ENCODE data around the gene MTA2.
"Not testable (repeated sequence)": the region's sequence is repeated elsewhere in the genome, so short reads cannot be mapped to it uniquely, and the experiment has no call there.

The MTA2 gene

DNA sequence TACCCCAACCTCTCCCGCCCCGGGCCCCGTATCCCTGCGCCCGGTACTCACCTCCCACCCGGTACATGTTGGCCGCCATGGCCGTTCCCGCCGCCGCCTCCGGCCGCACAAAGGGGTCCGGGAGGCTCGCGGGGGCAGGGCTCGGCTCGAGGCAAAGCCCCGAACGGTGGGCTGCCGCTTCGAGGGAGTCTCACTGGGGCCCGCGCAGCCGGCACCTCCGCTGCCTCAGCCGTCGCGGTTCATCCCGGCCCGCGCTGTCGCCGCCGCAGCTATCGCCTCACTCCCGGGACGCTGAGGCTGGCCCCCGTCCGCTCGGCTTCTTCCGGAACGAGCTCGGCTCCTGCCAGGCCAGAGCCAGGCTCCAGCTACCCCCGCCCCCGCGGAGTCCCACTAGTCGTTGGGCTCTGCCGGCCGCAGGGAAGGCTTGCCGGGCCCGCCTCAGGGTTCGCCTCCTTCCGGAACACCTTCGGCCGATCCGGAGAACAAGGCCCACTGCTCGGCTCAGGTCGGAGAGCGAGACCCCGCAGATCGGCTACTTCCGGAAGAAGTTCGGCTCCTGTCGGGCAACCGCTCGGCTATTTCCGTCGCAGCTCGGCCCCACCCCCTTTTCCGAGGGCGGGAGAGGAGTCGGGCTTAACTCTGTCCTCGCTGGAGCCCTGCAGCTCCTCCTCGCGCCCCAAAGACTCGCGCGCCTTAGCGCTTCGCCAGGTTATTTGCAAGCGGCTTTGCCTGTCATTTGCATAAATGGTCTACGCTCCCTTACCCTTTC, at the start of gene MTA2:
Gene MTA2 (minus strand): TSS at position 494 of the 769 bp plus-strand sequence. CDS start 415 bp downstream, at position 79.
- DNase-seq, result peak; percentile 99

DNA sequence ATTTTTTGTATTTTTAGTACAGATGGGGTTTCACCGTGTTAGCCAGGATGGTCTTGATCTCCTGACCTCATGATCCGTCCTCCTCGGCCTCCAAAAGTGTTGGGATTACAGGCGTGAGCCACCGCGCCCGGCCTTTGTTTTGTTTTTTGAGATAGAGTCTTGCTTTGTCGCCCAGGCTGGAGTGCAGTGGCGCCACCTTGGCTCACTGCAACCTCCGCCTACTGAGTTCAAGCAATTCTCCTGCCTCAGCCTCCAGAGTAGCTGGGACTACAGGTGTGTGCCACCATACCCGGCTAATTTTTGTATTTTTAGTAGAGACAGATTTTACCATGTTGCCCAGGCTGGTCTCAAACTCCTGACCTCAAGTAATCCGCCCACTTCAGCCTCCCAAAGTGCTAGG, 48.6 kb upstream of the MTA2 start:
- not testable (repeated sequence) for DNase-seq

DNA sequence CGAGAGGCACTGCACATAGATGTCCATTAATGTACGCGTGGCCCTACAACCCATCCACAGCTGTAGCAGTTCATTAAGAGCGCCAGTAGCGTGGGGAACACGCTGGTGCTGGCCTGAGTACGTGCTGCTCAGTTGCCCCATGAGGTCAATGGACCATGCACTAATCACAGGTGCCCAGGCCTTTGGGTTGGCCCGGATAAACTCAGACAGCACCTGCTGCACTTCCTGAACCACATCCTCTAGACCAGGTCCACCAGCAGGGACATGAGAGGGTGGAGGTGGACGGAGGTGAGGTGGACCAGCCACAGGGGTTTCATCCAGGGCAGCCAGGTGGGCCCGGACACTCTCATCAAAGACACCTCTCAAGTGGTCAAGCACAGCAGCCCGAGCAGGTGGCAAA, 47.8 kb upstream of the MTA2 start:
- no peak for DNase-seq

DNA sequence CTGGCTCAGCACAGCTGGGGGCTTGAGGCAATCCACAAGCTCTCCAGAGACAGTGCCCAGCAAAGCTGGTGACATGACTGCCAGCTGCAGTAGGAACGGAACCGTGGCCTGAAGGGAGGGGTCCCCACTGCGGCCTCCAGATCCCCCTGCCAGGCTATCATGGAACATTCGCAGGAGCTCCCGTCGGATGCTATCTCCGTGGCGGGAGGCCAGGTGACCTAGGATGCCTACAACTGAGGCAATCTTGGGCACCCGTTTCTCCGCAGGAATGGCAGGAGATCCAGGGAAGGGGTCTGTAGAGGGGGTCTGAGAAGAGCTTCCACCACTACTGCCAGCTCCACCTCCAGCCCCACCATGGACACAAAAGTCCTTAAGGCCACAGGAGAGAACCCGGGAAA, 47.3 kb upstream of the MTA2 start:
- no peak for DNase-seq

DNA sequence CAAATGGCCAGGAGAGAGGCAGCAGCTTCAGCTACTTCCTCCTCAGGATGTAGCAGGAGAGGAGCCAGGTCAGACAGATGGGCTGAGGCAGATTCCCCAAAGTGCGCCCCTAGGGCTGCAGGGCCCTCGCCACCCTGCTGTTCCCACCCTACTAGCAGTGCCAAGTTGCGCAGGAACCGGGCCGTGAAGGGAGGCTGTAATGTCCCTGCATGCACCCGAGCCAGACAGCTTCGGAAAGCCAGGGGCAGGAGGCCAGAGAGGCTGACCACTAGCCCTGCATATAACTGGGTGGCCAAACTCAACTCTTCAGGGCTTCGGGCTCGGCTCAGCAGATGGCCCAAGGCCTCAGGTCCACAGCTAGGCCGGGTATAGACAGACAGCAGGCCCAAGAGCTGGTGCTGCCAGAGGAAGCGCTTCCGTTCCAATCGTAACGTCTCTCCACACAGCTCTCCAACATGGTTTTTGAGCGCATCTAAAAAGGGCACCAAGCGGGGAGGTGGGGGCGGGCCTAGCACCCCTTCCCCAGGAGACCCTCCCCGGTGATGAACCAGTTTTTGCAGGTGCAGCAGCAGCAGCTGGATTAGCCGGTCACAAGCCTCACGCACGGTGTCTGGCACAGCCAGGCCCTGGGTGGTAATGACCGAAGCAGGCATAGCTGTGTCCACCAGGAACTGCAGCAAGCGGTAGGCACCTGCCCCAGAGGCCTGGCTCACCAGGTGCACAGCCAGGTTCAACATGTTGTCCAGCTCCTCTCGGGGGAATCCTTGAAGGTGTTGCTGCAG, 46.7 kb upstream of the MTA2 start:
- no peak for DNase-seq

DNA sequence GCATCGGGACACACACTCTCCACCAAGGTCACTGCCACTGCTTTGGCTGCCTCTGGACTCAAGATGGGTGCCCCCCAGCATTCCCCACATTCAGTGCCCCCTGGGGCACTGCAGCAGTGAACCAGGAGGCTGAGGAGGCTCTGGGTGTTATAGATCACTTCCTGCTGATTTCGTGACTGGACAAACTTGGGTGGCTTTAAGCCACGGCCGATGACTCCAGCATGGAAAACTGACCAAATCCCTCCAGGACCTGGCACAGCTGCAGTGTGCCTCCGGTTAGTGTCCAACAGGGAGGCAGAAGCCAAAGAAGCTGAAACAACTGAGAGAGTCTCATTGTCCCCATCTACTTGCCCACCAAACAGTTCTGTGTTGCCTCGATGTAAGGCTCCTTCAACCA, 45.9 kb upstream of the MTA2 start:
- no peak for DNase-seq

DNA sequence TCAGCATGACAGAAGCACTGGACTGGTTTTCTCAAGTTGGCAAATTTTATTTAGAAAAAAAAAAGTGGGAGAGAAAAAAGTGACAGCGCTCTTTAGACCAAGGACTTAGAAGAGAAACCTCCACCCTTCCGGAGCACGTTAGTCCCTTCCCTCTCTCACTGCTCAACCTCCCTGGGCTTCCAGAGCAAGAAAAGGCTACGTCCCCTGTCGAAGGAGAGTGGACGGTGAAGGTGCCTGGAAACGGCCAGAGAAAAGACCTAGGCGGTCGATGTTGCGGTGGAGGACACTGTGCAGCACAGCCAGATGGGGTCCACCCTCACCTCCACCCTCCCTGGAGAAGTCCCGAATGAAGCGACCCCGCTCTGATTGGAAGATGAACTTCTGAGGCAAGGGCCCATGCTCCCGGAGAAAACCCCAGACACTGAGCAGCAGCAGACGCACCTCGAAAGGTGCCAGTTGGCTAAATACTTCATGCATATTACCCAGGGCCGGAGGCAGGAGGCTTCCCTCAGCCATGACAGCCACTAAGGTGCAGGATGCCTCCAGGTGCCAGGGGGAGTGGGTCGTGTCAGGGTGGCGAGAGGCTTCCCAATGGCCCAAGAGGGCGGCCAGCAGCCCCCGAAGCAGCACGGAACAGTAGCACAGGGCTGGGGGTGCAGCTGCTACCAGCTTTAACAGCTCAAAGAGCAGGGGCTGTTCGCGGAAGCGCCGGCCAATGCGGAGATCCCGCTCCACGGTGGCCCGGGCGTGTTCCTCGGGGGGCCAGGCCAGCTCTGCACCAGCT, 45.4 kb upstream of the MTA2 start:
- no peak for DNase-seq

DNA sequence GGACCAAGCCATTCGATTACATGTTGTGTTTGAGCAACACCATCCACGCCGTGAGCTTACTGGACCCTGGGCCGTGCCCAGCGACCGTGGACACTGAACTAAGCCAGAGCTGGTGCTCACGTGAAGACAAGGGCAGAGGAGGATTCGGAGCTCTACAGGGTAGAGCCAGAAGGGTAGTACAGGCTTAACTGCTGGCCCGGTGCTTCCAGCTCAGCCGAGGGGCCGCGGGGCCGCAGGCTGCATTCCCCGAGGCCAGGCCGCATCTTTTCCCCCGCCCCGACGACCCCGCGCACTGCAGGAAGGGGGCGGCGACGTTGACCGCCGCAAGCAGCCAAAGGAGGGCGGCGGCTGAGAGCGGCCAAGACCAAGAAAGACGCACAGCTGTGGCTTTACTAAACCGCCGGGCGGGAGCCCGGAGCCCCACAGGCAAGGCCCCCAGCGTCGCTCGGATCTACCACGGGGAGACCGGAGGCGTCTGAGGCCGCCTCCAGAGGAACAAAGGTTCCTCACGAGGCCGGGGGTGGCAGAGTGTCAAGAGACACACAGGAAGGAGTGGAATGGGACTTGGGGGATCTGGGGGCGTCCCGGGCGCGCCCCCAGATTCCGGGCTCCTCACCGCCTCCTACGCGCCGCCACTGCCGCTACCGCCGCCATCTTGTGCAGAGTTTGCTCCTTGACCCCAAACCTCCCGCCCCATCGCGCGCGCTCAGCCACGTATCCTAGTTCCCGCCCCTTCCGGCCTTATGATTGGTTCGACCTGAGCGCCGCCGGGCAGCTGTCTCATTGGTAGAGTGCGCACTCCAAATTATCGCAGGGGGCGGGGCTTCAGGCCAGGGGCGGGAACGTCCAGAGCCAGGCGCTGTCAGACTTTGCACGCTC, 44.5 kb upstream of the MTA2 start, which contains the start of gene GANAB:
Gene GANAB (minus strand): TSS at position 668 of the 879 bp plus-strand sequence. CDS start 14 bp downstream, at position 654.
- DNase-seq, result peak; percentile 99

DNA sequence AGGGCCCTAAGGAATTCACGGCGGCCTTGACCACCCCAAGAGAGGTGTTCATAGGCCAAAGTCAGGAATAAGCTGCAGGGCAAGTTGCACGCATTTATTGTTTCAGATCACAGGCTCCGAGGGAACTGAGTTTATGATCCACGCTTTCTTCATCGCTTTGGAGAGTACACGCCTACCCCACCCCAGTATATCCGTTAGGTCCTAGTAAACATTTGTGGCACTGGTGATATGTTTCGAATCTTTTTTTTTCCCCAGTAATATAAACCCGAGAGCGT, 43.9 kb upstream of the MTA2 start:
- no peak for DNase-seq

DNA sequence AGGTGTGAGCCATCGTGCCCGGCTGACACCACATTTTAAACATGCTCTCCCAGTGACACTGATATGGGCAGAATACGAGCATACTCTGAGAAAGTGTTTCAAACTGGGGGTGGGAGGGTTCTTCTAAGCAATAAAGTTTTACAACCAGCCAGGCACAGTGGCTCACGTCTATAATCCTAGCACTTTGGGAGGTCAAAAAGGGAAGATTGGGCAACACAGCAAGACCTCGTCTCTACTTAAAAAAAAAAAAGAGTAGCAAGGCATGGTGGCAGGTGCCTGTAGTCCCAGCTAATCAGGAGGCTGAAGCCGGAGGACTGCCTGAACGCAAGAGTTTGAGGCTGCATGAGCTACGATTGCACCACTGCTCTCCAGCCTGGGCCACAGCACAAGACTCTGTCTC, 42.6 kb upstream of the MTA2 start:
- DNase-seq, result no peak

DNA sequence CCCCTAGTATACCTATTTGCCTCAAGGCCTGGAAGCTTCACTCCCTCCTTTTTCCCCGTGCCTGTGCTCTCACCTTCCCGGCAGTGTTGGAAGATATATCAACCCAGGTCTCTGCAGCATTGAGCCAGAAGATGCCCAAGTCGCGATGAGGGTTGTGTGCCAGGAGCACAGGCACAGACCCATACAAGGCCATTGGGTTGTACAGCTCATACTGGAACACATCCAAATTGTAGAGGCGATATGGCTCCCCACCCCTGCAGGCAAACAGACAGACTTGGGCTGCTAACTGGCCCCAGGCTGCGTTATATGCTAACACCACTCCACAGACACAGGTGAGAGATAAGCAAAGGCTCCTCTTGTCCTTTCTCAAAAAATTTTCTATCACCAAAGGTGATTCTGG, 30.8 kb upstream of the MTA2 start:
- DNase-seq, result no peak

DNA sequence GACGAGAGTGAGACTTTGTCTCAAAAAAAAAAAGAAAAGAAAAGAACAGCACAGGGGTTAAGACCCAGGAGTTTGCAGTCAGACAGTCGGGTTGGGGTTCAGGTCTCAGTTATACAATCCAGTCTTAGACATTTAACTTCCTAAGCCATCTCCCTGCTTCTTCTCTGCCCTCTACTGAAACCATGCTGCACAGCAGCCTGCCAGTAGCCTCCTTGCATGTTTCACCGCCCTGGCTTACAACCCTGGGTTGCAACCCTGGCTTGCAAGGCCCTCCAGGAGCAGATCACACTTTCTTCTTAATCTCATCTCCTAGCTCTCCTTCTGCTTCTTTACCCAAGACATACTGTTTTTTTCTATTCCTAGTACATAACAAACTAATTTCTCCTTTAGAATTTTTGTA, 26.0 kb upstream of the MTA2 start:
- no peak for DNase-seq

DNA sequence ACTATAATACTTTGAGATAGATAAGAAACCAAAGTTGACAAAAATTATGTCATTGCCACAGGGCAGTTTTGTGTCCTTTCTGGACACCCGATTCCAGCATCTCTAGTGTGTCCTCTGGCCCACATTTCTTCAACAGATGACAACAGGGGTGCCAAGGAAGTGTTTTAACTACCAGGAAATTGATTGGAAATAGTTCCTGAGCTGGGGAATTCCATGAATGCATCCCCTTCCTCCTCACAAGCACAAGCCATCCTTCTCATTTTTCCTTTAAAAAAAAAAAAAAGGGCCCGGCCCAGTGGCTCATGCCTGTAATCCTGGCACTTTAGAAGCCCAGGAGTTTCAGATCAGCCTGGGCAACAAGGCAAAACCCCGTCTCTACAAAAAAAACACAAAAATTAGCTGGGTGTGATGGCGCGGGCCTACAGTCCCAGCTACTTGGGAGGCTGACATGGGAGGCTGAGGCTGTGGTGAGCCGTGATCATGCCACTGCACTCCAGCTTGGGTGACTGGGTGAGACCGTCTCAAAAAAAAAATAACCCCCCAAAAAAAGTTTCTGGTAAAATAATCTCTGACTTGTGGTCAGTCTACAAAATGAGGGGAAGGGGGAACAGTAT, 20.9 kb upstream of the MTA2 start:
- no peak for DNase-seq

DNA sequence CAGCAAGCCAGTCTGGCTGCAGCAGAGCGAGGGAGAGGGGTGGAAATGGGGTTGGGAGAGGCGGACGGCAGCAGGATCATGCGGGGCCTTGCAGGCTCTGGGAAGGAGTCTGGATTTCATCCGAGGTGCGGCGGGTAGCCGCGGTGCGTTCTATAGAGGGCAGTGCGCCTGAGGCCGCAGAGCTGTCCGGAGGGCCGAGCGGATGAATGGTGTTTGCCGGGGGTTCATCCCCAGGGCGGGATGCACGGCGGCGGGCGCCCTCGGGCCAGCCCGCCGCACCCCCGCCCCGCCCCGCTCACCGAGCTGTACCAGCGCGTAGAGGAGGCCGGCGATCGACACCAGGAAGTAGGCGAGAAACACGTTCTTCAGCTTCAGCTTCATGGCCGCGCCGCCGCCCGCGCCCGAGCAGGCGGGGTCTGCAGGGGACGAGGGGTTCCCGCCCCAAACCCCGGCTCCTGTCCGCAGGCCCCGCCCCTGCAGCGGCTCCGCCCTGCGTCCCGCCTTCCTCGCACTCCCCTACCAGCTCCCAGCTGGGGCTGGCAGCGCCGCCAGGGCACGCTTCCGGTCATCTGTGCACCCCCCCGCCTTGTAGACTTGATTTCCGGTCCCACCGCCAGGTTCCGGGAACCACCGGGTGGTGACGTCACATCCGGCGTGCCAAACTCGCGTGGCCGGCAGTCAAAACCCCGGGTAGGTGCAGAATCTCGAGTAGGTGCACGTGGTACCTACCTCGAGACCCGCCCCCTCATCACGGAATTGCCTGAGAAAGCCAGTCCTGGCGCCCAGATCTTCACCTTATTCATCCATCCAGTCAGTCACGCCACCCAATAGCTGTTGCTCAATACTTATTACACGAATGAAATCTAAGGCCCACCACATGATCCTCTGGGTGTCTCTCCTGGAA, 20.2 kb upstream of the MTA2 start, which contains the start of gene B3GAT3:
Gene B3GAT3 (minus strand): TSS at position 420 of the 904 bp plus-strand sequence. CDS start 39 bp downstream, at position 381.
- DNase-seq, result peak; percentile 99

DNA sequence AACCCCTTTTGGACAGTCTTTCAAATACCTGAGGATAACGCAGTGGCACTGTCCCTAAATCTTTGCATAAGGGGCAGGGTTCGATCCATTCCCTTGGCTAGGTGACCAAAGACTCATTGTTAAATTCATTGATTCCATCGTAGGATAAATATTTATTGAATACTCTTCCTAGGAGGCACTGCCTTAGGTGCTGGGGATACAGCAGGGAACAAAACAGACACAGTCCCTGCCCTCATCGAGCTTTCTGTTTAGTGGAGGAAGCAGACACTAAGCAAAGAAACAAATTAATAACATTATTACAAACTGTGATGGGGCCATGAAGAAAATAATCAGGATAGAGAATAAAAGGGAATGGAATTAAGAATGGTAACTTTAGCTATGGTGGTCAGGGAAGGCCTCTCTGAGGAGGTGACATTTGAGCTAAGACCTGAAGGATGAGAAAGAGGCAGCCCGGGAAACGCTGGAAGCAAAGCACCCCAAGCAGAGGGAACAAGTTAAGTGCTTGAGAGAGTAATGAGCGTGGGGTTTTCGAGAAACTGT, 19.4 kb upstream of the MTA2 start:
- no peak for DNase-seq

DNA sequence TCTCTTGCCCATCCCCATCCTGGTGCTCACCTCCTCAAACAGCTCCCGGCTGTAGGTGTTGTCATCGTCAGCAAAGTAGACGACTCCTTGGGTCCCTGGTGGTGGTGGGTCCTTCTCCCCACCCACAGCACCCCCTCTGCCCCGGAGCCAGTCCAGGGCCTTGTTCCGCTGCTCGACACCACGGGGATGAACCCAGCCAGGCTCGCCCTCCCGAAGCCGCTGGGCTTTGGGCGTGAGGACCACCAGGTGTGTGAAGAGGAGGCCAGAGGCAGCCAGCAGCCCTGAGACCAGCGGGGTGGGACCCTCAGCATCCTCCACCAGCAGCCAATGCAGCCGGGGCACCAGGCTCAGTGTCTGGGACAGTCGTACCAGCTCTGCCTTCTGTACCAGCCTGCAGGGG, 15.3 kb upstream of the MTA2 start:
- DNase-seq, result not testable (repeated sequence)

DNA sequence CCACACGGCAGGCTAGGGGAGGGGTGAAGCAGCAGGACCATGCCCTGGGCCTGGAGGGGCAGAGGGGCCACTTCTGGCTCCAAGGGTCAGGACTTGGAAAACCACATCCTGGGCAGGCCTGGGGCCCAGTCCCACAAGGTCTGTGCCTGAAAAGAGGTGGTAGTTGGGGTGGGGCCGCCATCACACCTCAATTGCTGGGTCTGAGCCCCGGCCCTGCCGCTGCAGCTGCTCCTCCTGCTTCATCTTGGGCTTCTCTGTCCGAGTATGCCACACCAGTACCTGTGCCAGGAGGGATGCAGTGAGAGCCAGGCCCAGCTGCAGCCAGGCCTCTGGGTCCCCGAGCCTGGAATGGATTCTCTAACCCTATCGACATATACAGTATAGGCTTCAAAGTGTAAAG, 13.9 kb upstream of the MTA2 start:
- no peak for DNase-seq

DNA sequence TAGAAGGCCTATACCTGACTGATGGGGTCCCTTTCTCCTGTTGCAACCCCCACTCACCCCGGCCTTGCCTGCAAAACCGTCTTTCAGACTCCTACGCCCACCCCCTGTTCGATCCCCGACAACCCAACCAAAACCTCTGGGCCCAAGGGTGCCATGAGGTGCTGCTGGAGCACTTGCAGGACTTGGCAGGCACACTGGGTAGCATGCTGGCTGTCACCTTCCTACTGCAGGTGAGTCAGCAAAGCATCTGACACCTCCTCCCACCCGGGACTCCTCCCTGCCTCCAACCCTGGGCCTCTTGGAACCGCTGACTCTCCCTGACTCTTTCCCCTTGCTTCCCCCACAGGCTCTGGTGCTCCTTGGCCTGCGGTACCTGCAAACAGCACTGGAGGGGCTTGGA, 12.6 kb upstream of the MTA2 start:
- DNase-seq, result no peak

DNA sequence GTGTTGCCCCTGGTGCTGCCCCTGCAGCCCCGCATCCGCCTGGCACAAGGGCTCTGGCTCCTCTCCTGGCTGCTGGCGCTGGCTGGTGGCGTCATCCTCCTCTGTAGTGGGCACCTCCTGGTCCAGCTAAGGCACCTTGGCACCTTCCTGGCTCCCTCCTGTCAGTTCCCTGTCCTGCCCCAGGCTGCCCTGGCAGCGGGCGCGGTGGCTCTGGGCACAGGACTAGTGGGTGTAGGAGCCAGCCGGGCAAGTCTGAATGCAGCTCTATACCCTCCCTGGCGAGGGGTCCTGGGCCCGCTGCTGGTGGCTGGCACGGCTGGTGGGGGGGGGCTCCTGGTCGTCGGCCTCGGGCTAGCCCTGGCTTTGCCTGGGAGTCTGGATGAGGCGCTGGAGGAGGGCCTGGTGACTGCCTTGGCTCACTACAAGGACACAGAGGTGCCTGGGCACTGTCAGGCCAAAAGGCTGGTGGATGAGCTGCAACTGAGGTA, 11.7 kb upstream of the MTA2 start:
- no peak for DNase-seq

Measured in OCI-M1 (cell line).